ENCODE data around the gene EIF4E3.
A peak's percentile ranks its signal among the peaks of the same experiment; 100 is the strongest.

Gene EIF4E3

DNA sequence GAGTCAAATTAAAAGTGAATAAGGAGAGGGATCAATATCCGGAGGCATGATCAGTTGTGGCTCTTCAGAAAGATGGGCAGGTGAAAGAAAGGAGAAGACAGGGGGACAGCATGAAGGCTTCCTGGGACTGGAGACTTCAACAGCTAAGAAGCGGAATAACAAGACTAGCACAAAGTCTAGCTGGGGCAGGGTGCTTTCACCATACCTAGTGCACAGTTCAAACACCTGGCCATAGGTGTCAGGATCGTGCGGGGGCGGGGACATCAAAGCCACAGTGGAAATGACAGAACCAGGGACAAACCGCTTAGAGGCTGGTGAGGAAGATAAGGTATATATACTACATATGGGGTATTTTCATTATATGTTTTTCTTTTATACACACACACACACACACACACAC lies 75.4 kb downstream of the EIF4E3 start:
- DNase-seq (ENCODE audit: low spot score): no peak

DNA sequence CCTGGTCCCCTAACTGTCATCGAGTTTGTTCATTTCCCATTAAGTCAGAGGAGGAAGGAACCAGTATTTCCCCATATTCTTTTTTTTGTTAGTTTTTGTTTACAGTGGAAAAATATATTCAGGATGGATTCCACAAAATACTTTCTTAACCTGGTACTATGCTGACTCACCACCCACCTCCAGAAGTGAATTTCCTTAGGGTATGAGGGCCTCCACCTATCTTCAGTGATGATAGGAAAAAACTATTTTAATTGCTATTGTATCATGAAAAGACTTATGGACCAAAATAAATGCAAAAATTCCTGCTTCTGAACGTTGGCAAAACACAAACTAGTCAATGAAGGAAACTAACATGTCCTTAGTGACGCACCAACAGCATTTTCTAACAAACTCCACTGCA lies 77.5 kb downstream of the EIF4E3 start:
- no peak for DNase-seq (ENCODE audit: low spot score)

DNA sequence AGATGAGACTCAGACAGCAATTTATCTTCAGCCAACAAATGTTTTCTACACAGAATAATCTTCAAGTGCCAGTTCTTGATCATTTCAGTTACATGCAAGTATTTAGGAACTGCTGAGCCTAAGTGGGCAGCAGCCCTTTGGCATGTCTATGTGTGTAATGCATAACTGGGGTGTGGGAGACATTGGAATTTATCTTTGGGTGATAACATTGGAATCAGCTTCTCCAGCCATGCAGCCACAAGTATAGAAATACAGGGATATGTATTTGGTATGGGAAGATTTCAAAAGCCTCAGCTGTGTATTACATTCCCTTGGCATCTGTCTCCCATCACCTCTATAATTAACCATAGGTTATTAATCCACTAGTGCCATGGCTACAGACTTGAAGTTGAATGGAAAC lies 78.2 kb downstream of the EIF4E3 start:
- no peak for DNase-seq (ENCODE audit: low spot score)

DNA sequence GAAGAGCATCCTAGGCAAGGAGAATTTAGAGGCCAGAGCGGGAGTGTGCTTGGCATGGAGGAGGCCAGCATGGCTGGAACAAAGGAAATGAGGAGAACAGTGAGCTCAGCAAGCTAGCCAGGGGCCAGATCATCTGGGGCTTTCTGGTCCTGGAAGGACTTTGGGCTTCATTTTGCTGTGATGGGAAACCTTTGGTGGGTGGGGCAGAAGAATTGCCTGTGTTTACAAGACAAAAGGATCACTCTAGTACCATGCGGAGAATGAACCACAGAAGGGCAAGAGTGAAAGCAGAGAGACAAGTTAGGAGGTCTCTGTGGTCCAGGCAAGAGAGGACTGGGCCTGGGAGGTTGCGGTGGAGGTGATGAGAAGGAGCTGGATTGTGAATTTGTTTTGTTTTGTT lies 80.1 kb downstream of the EIF4E3 start:
- DNase-seq (ENCODE audit: low spot score): no peak

DNA sequence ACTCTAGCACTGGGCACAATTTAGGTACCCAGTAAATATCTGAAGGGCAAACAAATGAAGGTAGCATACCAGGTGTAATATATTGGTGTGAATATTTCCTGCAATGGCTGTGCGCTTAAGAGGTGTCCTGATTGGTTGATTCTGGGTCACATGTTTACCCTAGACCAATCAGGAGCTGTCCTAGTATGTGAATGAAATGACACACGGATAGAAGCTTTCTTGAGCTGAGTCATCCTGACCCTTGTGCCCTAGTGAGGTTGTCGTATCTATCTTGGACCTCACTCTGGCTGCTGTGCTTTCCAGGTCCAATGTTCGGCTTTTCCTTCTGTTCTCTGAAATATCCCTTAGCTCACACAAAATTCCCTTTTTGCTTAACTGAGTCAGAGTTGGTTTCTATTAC lies 83.5 kb downstream of the EIF4E3 start:
- DNase-seq (ENCODE audit: low spot score): no peak

DNA sequence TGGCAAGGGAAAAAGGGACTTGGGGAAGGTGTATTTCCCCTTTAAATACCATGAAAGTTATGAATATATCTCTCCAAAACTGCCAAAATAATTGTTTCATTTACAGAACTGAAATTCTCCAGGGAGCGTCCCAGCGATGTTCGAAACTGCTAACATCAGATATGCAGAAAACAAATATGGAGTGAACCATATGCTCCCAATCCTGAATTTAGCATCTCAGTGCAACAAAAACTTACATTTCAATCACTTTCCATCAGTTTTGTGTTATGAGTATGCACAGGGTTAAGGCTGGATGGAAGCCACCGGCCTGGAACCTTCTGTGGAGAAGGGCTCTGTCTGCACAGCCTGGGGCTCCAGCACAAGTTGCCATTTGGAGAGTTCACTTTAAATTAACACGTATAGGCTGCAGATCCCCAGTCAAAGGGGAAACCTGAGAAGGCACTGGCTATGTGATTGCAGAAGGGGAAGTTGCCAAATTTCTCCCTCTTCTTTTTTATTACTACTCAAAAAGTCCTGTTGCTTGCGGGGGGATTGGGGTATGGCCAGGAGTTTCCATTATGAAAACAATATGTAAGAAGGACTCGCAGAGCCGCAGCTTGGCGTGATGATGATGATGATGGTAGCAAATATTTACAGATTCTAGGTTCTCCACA lies 84.7 kb downstream of the EIF4E3 start:
- no peak for DNase-seq (ENCODE audit: low spot score)

DNA sequence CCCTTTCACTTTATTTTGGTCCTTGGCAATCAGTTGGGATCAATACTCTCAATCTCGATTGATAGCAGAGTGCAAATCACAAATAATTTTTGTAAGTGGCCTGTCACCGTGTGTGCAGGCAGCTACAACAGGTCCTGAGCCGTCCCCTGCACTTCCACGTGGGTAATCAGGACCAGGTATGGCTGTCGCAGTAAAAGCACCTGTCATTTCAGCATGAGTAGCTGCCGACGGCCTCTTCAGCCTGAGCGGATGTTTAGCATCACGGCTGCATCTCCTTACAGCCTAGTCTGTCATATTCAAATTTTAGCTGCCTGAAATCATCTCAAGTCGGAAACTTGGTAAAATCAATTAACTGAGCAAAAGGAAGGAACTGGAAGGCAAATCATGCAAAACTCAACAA lies 88.7 kb downstream of the EIF4E3 start:
- DNase-seq (ENCODE audit: low spot score): no peak

DNA sequence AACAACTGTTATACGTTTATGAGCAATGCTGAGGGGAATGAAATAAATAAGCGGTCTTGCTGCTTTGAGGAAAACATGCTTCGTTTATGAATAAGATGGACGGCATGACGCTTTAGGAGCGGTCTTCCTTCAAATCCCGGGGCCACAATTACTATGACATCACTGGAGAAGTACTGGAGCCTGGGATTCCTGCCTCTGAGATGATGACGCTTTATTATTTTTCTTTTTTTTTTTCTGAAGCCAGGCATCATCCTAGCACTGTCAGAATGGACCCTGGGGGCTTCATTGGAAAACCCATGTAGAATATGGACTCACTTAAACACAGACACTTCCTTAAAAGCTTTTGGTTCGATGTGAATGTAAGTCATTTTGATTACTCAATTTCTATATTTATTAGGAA lies 89.2 kb downstream of the EIF4E3 start:
- no peak for DNase-seq (ENCODE audit: low spot score)

DNA sequence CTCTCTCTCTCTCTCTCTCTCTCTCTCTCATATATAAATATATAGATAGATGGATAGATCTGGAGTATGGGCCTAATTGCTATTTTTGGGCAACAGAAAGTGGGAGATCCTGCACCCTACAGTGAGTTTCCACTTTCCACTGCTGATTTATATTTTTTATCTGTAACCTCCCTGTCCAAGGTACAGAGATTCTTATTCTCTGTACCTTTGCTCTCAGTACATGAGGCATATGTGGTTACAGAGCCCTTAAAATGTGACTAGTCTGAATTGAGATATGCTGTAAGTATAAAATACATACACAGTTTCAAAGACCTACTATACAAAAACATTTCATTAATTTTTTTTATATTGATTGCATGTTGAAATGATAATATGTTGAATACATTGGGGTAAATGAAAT lies 90.5 kb downstream of the EIF4E3 start:
- no peak for DNase-seq (ENCODE audit: low spot score)

DNA sequence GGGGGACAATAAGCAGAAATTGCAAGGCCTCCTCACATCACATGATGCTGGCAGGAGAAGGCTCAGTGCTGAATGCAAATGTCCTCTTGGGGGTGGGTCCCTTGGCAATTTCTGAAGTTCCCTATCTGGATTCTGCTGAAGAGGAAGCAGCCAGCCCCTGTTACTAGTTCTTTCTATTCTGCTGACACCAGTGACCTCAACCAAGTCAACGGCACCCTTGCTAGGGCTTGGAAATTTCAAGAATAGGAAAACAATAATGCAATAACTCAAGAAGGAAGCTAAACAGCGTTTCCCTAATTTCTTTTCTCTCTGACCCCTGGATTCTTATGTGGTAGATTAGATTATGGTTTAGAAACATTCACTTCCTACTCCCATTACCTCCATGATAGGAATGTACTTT lies 95.5 kb downstream of the EIF4E3 start:
- DNase-seq (ENCODE audit: low spot score): peak; percentile 19

DNA sequence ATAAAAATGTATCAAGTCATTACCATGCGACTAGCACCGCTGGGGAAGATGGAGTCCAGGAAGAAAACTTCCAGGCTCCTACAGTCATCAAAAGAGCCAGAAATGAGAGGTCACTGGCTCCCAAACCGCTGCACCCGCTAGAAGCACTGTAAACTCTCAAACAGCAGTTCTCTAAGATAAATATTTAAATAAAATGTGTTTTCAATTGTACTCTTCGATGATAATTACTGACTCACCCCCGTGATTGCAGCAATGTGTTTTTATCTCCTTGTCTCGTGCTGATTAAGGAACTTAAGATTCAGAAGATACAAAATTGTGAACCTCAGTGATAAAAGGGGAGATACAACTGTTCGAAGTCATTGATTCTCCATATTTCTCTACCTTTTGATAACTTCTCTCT lies 95.9 kb downstream of the EIF4E3 start:
- DNase-seq (ENCODE audit: low spot score): no peak

DNA sequence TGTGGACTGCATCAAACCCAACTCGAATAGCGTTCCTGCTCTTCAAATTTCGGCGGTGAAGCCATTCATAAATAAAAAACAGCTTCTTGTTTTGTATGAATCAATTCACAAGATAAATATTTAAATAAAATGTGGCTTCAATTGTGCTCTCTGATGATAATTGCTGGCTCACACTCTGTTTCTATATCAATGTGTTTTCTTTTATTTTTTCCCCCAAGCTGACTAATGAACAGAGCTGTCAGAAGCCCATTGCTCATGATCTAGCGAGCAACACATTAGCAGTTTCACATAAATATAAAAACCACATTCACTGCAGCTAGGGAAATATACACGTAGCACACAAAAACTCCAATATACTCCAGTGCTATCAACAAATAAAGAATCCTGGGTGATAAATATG lies 96.7 kb downstream of the EIF4E3 start:
- DNase-seq (ENCODE audit: low spot score): no peak

DNA sequence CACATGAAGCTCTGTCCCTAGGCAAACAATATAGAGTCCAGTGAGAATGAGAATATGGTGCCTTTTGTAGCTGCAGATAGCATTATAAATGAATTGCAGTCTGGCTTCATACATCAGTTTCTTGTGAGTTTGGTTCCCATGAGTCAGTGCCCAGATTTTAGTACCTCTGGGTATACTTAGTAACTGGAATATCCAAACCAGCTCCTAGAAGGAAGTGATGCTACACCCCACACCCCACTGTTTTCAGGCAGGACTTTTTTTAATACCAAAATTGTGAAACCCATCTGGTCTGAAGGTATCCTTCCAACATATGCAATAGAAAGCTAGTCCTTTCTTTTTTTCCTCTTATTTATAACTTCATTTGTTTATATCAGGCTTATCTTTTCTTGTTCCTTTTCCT lies 99.5 kb downstream of the EIF4E3 start:
- no peak for DNase-seq (ENCODE audit: low spot score)

Data from pons (tissue), 1 donor.